ENCODE data around the gene ZFP92. TPM values are rescaled to one million over a fixed set of nuclear protein-coding genes. Genes with fewer than 3 reads are reported as not detected.

ZFP92 gene
- total RNA-seq, 2 experiments from 2014 or later: 0.03 TPM; not detected in 1

DNA sequence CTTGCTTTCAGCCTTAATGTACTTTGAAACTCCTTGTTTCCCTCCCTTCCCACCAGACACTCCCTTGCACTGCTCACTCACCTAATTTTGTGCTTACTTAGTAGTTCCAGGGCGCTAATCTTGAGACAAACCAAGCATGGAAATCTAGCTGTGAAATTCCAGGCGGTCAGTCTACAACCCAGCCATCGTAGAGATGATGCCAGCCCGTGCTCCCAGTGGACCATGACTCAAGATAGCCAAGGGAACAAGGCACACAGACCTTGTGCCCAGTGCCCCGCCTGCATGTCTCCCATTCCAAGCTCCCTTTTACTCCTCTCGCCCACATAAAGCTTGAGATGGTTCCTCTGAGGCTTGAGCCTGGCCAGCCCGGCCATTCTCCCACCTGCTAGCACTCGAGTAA is 23.5 kb downstream of the ZFP92 start:
- Histone ChIP-seq H3K79me2 (ENCODE audit: insufficient read depth, low read depth, low read length) (no peaks in the 10 kb centered on the region), H2AFZ (ENCODE audit: low read length) (no peak overlapping the region), H3K4me1 (ENCODE audit: insufficient read depth, low read length, poor library complexity, severe bottlenecking) (no peaks in the 10 kb centered on the region), H4K20me1 (ENCODE audit: insufficient read depth, low read length) (no peaks in the 10 kb centered on the region), H3K9me2 (ENCODE audit: insufficient read depth, low read length) (no peaks in the 10 kb centered on the region), H3K27ac (ENCODE audit: low read depth, low read length, poor library complexity, severe bottlenecking) (no peak overlapping the region), H3K9me3 (ENCODE audit: low read length) (no peaks in the 10 kb centered on the region), H3K36me3 (ENCODE audit: insufficient read depth, low read length) (no peaks in the 10 kb centered on the region), H3K4me3 (ENCODE audit: low read depth, low read length, poor library complexity, severe bottlenecking) (no peak overlapping the region), H3K4me2 (ENCODE audit: low read length) (no peak overlapping the region)
- CTCF ChIA-PET (ENCODE audit: unreplicated experiment): no interaction called here
- no peak for DNase-seq (ENCODE audit: low spot score)
- POLR2A ChIA-PET: no interaction called here
- no peak for TF ChIP-seq EZH2phosphoT487 (IDR thresholded peaks at IDR 0.05; ENCODE audit: borderline replicate concordance, low read depth, low read length)
- TF ChIP-seq, protein P1, sequence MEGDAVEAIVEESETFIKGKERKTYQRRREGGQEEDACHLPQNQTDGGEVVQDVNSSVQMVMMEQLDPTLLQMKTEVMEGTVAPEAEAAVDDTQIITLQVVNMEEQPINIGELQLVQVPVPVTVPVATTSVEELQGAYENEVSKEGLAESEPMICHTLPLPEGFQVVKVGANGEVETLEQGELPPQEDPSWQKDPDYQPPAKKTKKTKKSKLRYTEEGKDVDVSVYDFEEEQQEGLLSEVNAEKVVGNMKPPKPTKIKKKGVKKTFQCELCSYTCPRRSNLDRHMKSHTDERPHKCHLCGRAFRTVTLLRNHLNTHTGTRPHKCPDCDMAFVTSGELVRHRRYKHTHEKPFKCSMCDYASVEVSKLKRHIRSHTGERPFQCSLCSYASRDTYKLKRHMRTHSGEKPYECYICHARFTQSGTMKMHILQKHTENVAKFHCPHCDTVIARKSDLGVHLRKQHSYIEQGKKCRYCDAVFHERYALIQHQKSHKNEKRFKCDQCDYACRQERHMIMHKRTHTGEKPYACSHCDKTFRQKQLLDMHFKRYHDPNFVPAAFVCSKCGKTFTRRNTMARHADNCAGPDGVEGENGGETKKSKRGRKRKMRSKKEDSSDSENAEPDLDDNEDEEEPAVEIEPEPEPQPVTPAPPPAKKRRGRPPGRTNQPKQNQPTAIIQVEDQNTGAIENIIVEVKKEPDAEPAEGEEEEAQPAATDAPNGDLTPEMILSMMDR (conservative IDR thresholded peaks at IDR 0.05; ENCODE audit: low read length): no peak
- BruUV-seq (replicated peaks): no TSS peak
- intact Hi-C loops (cut with micrococcal nuclease; ENCODE audit: unreplicated experiment): no loop called here

- Histone ChIP-seq H4K20me1 (ENCODE audit: insufficient read depth, low read length) (no peaks in the 10 kb centered on the region), H2AFZ (ENCODE audit: low read length) (no peak overlapping the region), H3K4me3 (ENCODE audit: low read depth, low read length, poor library complexity, severe bottlenecking) (no peak overlapping the region), H3K4me2 (ENCODE audit: low read length) (no peak overlapping the region), H3K79me2 (ENCODE audit: insufficient read depth, low read depth, low read length) (no peaks in the 10 kb centered on the region), H3K9me2 (ENCODE audit: insufficient read depth, low read length) (no peaks in the 10 kb centered on the region), H3K36me3 (ENCODE audit: insufficient read depth, low read length) (no peaks in the 10 kb centered on the region), H3K27ac (ENCODE audit: low read depth, low read length, poor library complexity, severe bottlenecking) (no peak overlapping the region), H3K4me1 (ENCODE audit: insufficient read depth, low read length, poor library complexity, severe bottlenecking) (no peaks in the 10 kb centered on the region), H3K9me3 (ENCODE audit: low read length) (no peaks in the 10 kb centered on the region)
- ChIA-PET POLR2A (no interaction called here), CTCF (ENCODE audit: unreplicated experiment) (no interaction called here)
- BruUV-seq (replicated peaks): no TSS peak
- intact Hi-C loops (cut with micrococcal nuclease; ENCODE audit: unreplicated experiment): no loop called here
- TF ChIP-seq, protein P1 (conservative IDR thresholded peaks at IDR 0.05; ENCODE audit: low read length): no peak
- no peak for TF ChIP-seq EZH2phosphoT487 (IDR thresholded peaks at IDR 0.05; ENCODE audit: borderline replicate concordance, low read depth, low read length)
- DNase-seq (ENCODE audit: low spot score): no peak
These were observed 24.6 kb downstream of the ZFP92 start for GRCh38 chrX:153435845-153436244.

- Histone ChIP-seq H3K9me3 (ENCODE audit: low read length) (no peaks in the 10 kb centered on the region), H3K4me3 (ENCODE audit: low read depth, low read length, poor library complexity, severe bottlenecking) (no peak overlapping the region), H3K9me2 (ENCODE audit: insufficient read depth, low read length) (no peaks in the 10 kb centered on the region), H3K36me3 (ENCODE audit: insufficient read depth, low read length) (no peaks in the 10 kb centered on the region), H3K79me2 (ENCODE audit: insufficient read depth, low read depth, low read length) (no peaks in the 10 kb centered on the region), H2AFZ (ENCODE audit: low read length) (no peak overlapping the region), H4K20me1 (ENCODE audit: insufficient read depth, low read length) (no peaks in the 10 kb centered on the region), H3K4me1 (ENCODE audit: insufficient read depth, low read length, poor library complexity, severe bottlenecking) (no peaks in the 10 kb centered on the region), H3K4me2 (ENCODE audit: low read length) (no peak overlapping the region), H3K27ac (ENCODE audit: low read depth, low read length, poor library complexity, severe bottlenecking) (no peak overlapping the region)
- intact Hi-C loops (cut with micrococcal nuclease; ENCODE audit: unreplicated experiment): loop anchor here (1.0 kb wide), 1 partner anchor 406 kb away; no protein-coding TSS in a partner anchor
- BruUV-seq (replicated peaks): no TSS peak
- CTCF ChIA-PET (ENCODE audit: unreplicated experiment): no interaction called here
- TF ChIP-seq, protein P1 (conservative IDR thresholded peaks at IDR 0.05; ENCODE audit: low read length): peak; percentile 68
- TF ChIP-seq EZH2phosphoT487 (IDR thresholded peaks at IDR 0.05; ENCODE audit: borderline replicate concordance, low read depth, low read length): no peak
- peak; percentile 48 for DNase-seq (ENCODE audit: low spot score)
- POLR2A ChIA-PET: interaction anchor here (0.6 kb wide), 1 partner anchor 557 kb away, joined by 5 read pairs; no protein-coding TSS in a partner anchor
These were observed 27.3 kb downstream of the ZFP92 start for GRCh38 chrX:153438532-153438931.
